ENCODE data around the gene SF3B4. TPM values are rescaled to one million over a fixed set of nuclear protein-coding genes. Genes with fewer than 3 reads are reported as not detected.

SF3B4 gene
- total and polyA plus RNA-seq, 2 of the 13 experiments (the other 11 are each of a cell fraction or from before 2014, with no cell fraction given) = 13.8 to 14.8 TPM

GRCh38 chr1:149886396-149887195 is 41.0 kb downstream of the SF3B4 start (continued):
- no peak for TF ChIP-seq ZNF713 (CRISPR knock-in tag; IDR thresholded peaks at IDR 0.05)
- no peak for TF ChIP-seq ZNF567 (CRISPR knock-in tag; IDR thresholded peaks at IDR 0.05; ENCODE audit: borderline replicate concordance)
- TF ChIP-seq ZNF510 (CRISPR knock-in tag; IDR thresholded peaks at IDR 0.05; ENCODE audit: low read depth) = no peak
- no peak; the same call in 1 of the 2 replicates for TF ChIP-seq ATF5 (CRISPR knock-in tag; IDR thresholded peaks at IDR 0.05; ENCODE audit: low read depth)
- TF ChIP-seq ZNF432 (CRISPR knock-in tag; IDR thresholded peaks at IDR 0.05; ENCODE audit: borderline replicate concordance) = no peak
- no peak for TF ChIP-seq ZNF720 (CRISPR knock-in tag; IDR thresholded peaks at IDR 0.05)
- TF ChIP-seq TCF7L2 (IDR thresholded peaks at IDR 0.05; ENCODE audit: low read depth, low read length) = no peak
- TF ChIP-seq SNAPC4 (CRISPR knock-in tag; IDR thresholded peaks at IDR 0.05) = no peak; the same call in 1 of the 2 replicates
- no peak for TF ChIP-seq PRPF4 (IDR thresholded peaks at IDR 0.05; ENCODE audit: low read depth, low read length, poor library complexity, severe bottlenecking)
- no peak for TF ChIP-seq ZNF280B (CRISPR knock-in tag; IDR thresholded peaks at IDR 0.05; ENCODE audit: borderline replicate concordance)
- TF ChIP-seq ZBTB7A (CRISPR knock-in tag; IDR thresholded peaks at IDR 0.05) = no peak
- TF ChIP-seq ZNF83 (CRISPR knock-in tag; IDR thresholded peaks at IDR 0.05; ENCODE audit: borderline replicate concordance) = no peak
- TF ChIP-seq NFIC (IDR thresholded peaks at IDR 0.05; ENCODE audit: low read length) = peak; percentile 19; the same call in 1 of the 2 replicates
- TF ChIP-seq ZBTB2 (CRISPR knock-in tag; IDR thresholded peaks at IDR 0.05; ENCODE audit: low read depth) = no peak
- no peak for TF ChIP-seq HNRNPH1 (optimal IDR thresholded peaks at IDR 0.05; ENCODE audit: low read depth, low read length)
- peak; percentile 21; the same call in 1 of the 2 replicates for TF ChIP-seq HNF4A (CRISPR knock-in tag; IDR thresholded peaks at IDR 0.05)
- peak; percentile 72; the same call in 1 of the 2 replicates for TF ChIP-seq ZNF564 (CRISPR knock-in tag; IDR thresholded peaks at IDR 0.05)
- peak; percentile 93; the same call in 1 of the 2 replicates for TF ChIP-seq POLR2AphosphoS2 (IDR thresholded peaks at IDR 0.05; ENCODE audit: low read depth, low read length)
- TF ChIP-seq ZEB1 (IDR thresholded peaks at IDR 0.05; ENCODE audit: insufficient replicate concordance, low read depth) = no peak

Measured in HepG2 (cell line).